HG02840 (cell line): ENCODE measurements around the gene NFIA.
"Not testable (repeated sequence)": the region's sequence is repeated elsewhere in the genome, so short reads cannot be mapped to it uniquely, and the experiment has no call there.

Source experiments
- ATAC-seq: cut with Tn5 transposase; IDR thresholded peaks from one replicate; pipeline ENCODE4 v1.9.1; 2021; ENCODE audit warnings: mild to moderate bottlenecking, moderate library complexity, moderate number of reproducible peaks; ENCODE audit not compliant: unreplicated experiment, low FRiP score

NFIA gene

GRCh38 chr1:61260171-61260570 is 177.8 kb downstream of the NFIA start:
- ATAC-seq: no peak

DNA sequence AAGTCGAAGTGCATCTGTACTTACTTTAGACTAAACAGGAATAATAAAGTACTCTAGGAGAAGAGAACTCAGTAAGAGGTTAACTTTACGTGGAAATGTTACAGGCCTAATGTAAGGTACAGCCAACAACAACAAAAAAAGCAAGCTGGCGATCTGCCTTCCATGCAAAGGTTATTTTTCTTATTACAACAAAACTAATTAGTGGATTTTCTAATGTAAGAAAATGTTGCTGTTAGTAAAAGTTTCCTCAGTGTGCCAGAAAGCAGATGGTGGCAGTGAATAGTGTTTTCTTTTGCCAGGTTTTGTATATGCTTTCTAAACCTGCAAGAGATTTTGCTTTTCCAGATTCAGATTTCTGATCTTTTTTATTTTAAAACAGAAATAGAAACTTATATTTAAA is 179.2 kb downstream of the NFIA start:
- no peak for ATAC-seq

GRCh38 chr1:61263905-61264824 is 181.8 kb downstream of the NFIA start:
- ATAC-seq: no peak

GRCh38 chr1:61264825-61265242 is 182.5 kb downstream of the NFIA start:
- no peak for ATAC-seq

- ATAC-seq: no peak
Measured at GRCh38 chr1:61265665-61266064, 183.3 kb downstream of the NFIA start.

- no peak for ATAC-seq
Measured at GRCh38 chr1:61266738-61267137, 184.4 kb downstream of the NFIA start.

GRCh38 chr1:61268546-61269240 is 186.3 kb downstream of the NFIA start:
- no peak for ATAC-seq

DNA sequence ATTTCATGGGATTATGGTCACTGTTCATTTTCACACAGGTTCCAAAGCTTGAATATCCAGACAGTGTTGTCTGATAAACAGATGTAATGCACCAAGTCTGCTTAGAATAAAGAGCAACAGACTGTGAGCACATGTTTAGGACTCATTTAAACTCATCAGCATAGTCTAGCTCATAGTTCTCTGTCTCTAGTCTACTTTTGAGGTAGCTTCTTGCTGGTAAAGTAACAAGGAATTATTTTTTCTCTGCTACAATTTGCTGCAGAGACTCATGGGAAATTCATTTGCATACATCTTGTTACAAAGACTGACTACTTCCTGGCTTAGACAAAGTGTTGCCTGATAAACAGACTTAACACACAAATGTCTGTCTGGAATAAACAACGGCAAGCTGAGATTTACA is 187.2 kb downstream of the NFIA start:
- ATAC-seq: no peak

DNA sequence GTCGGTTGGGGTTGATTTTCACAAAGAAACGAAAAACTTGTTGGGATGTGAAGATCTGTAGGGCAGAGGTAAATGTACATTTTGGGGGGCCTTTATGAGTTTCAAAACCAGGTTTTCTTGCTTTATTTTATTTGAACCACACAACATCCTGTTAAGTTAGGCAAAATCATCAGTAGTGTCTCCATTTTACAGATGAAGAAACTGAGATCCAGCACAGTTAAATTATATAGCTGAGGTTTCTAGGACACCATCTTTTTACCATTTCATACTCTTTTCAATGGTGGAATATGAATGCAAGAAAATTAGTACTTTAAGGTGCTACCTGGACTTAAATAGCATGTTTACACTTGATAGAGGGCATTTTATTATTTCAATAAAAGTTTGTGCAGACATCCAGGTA is 187.7 kb downstream of the NFIA start:
- ATAC-seq: no peak

GRCh38 chr1:61270761-61271411 is 188.5 kb downstream of the NFIA start:
- no peak for ATAC-seq

- ATAC-seq: no peak
Measured at GRCh38 chr1:61271412-61271789, 189.0 kb downstream of the NFIA start.

DNA sequence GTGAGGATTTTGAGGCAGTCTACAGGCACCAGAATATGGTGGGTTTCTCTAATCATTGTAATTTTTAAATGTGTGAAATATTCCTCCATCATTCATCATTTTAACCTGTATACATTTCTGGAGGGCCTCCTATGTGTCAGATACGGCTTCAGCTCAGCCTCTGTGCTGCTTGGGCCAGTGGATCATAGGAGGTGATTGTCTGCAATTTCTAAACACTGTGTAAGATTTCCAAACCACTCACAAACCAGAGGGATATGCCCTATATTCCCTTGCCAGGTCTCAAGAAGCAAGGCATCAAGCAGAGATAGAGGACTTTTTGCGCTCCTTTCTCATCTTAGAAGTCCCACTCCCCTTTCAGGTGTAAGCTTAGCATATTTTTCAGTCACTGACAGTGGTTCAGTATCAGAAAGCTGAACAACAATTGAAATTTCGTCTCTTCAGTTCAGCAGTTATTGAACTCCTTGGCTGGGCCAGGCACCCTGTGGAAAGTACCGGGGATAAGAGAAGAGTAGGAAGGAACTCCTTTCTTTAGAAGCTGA is 190.9 kb downstream of the NFIA start:
- ATAC-seq: no peak

DNA sequence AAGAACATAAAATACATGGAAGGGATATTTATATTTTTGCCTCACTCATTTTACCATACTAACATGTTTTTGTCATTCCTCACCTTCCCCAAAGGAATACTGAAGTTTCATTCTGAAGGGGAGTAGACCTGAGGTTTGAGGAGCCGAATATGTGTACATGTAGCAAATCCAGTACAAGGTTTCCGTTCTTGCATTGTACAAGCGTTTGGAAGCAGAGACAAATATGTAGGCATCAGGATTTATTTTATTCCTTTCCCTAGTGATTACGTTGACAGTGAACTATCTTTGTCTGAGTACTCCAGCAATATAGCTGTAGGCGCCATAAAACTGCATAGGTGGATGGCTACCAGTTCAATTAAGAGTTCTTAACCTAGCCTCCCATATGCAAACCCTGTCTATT is 191.5 kb downstream of the NFIA start:
- no peak for ATAC-seq

DNA sequence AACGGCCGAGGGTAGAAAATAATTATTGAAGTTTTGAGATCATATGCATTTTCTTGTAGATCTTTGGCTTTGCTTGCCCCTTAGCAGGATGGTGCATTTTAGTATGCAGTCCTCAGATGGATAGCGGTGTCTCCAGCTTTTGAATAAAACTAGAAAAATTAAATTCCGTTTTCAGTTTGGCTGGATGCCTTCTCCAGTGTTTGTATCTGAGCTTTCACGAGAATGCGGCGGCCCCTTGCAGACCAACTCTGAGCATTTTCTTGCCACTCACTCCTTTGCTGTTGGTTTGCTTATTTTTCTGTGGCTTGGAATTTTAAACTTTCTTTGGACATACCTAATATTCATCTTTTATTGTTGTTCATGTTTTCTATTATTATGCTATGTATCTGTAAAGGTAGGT is 192.6 kb downstream of the NFIA start:
- ATAC-seq: no peak

- no peak for ATAC-seq
Measured at GRCh38 chr1:61276246-61276645, 193.9 kb downstream of the NFIA start.

DNA sequence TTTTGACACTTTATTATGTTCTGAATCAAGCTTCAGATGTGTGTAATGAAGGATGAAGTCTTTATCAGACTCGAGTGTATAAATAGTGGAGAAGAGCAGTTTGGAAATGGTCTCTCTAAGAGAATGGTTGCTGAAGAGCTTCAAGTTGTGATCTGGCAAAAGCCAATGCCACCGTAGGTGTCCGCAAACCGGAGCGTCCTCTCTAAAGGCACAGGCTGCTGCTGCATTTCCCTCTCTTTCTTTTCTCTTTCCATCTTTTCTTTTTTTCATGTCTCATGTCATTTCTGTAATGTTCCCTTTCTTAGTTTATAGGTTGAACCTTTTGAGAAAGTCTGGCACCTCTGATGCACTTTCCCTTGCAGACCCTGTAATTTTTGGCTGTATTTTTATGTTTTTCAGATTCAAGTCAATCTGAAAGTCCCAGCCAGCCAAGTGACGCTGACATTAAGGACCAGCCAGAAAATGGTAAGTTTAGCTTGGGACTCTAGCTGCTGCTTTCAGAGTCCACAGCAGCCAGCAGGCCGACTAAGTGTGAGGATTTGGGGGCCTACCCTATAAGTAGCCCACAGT is 194.8 kb downstream of the NFIA start:
- ATAC-seq: no peak

- ATAC-seq: not testable (repeated sequence)
Measured at GRCh38 chr1:61278503-61278902, 196.1 kb downstream of the NFIA start.

DNA sequence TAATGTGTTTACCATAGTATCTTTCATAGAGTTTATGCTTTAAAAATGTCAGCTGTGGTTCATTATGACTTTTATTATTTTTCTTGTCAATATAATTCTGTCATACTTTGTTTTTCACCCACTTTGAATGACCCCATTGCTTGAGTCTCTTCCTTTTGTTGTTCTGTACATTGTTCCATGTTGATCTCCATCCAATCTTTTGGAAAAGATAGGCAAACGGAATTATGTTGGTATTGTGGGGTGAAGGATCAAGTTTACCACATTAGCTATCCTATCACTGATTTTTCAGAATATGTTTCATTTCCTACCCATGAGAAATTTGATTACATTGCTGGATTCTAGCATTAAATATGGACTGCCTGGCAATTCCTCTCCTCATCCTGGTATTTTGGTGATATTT is 196.6 kb downstream of the NFIA start:
- no peak for ATAC-seq

GRCh38 chr1:61279570-61279969 is 197.2 kb downstream of the NFIA start:
- no peak for ATAC-seq

GRCh38 chr1:61280452-61280851 is 198.1 kb downstream of the NFIA start:
- ATAC-seq: no peak

- no peak for ATAC-seq
Measured at GRCh38 chr1:61282387-61282786, 200.0 kb downstream of the NFIA start.
